ENCODE measurements around the gene KIF6.
A peak's percentile ranks its signal among the peaks of the same experiment; 100 is the strongest.

Gene KIF6

DNA sequence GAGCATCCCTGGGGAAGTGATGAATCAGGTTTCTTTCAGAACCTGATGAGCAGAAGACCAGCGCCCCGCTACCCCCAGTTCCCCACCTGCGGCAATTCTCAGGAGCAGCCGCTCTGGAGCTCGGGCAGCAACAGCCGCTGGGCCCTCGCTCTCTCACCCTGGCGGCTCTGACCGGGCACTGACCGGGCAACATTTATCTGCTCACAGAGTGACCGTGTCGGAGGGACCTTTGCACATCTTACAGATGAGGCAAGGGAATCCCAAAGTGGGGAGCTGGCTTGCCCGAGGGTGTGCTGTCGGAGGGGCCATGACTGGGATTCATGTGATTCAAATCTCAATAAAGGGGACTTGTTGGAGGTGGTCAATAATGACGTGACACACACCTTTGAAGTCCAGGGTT, 376.5 kb downstream of the KIF6 start:
- DNase-seq (ENCODE audit: low read depth in 2 of 2), result no peak

DNA sequence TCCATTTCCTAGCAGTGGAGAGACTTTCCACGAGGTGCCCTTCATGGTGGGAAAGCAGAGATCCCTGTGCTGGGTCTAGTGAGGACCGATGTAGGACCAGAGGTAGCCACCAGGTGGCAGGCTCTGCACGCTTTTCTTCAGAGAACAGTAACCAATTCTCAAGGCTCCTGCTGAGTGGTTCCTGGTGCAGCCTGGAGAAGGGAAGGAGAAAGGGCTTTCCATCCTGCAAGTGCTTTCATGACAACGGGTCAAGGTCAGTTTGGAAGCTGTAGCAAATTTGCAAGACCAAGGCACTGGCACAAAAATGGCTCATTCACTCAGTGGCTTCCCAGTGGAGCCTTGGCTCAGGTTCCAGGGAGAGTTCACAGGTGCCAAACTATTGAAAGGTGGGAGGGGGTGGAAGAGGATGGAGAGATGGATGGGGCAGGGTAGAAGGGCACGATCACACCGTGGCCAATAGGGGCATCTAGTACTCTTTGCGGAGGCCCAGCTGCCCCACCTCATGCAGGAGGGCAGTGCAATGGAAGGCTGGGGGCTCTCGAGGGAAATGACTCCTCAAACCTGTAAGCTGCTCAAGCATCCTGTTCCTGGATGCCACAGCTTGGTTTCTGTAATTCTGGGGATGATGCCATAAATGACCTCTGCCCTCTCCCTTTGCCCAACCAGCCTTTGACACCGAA, 377.2 kb downstream of the KIF6 start:
- DNase-seq (ENCODE audit: low read depth in 2 of 2), result peak; percentile 17 to 49

DNA sequence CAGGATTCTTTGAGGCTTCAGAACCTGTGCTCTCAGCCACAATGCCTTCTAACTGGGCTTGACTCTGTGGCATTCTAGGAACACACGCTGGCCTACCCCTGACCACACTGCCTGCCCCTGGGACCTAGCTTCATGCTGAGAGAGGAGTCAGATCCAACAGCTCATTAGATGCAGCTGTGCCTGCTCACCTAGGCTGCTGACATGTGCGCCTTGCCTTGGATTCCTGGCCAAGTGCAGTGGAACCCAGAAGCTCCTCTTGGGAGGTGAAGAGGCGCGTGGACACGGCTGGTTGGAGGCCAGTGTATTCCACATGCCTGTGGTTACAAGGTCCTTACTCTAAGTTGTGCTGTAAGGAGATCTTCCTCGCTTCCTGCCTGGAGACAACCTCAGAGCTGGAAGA, 378.0 kb downstream of the KIF6 start:
- no peak for DNase-seq (ENCODE audit: low read depth in 2 of 2)

DNA sequence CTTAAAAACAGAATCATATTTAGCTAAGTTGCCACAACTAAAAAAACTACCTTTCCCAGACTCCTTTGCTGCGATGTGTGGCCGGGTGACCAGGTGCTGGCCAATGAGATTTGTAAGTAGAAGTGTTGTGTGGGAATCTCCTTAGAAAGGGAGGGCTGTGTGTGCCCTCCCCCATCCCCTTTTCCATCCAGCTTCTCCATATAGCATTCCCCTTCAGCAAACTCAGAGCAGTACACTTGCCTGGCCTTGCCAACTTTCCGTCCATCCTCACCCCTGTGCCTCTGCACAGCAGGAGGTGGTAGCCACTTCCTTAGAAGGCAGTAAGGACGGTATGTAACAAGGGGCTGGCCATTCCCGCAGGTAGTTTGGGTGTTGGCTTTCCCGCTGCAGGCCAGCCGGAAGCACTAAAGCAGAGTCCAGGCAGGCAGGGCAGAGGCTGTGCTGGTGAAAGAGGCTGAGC, 380.4 kb downstream of the KIF6 start:
- DNase-seq (ENCODE audit: low read depth in 2 of 2), result no peak

DNA sequence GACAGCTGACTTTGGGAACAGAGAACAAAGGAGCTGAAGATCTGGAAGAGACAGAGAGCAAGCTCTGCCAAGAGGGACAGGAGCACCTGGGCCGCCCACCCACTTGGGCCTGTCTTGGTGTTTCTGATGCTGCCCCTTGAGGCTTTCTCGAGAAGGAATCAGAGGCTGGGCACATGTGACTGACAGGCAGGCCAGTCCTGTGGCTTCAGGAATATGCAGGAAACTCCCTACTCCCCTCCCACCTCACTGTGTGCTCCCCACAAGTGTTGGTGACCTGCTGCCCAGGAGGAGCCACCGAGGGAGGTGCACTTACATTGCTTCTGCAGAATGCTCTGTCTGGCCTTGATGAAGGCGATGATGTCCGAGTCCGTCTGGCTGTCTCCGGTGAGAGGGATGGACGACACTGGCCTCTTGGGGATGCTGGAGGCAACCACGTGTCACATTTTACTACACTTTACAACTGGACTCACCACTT, 381.8 kb downstream of the KIF6 start:
- no peak for DNase-seq (ENCODE audit: low read depth in 2 of 2)

DNA sequence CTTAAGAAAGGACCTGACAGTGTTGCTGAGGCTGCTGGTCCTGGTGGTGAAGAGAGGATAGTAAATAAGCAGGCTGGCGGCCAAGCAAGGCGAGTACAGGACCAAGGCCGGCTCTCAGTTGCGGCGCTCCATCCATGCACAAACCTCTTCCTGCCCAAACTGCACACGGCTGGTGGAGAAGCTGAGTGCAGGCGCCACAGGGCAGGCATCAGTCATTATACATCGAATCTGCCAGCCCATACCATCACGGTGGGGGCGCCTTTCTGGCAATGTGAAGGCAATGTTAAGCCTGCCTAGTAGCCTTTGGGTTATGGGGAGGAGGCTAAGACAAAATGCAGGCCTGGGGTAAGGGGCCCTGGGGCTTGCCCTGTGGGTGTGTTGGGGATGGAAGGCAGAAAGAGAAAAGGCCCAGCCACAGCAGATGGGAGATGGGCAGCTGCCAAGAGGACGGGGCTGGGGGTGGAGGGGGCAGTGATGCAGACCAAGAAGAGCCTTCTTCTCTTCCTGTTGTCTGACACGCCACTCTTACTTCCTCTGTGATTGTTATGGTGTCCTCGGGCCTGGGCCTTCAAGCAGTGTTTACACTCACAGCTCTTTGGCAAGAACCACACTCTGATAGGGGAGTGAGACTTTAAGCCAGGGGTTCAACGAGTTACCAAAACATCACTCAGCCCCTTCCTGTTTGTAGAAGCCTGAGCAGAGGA, 382.4 kb downstream of the KIF6 start:
- no peak for DNase-seq (ENCODE audit: low read depth in 2 of 2)

DNA sequence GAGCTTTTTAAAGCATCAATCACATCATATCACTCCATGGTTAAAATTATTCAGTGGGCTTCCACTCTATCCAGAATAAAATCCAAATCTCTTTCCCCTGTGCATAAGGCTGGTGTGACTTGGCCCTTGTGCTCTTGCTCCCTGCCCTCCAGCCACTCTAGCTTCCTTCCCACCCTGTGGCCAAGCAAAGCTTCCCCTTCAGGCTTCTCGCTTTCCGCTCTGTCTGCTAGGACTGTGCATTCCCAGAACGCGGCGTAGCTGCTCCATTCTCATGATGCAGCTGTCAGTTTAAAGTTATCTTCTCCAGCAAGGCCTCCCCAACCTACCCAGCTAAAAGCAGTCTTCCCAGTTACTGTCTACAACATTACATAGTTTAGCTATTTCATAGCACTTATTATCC, 383.3 kb downstream of the KIF6 start:
- no peak for DNase-seq (ENCODE audit: low read depth in 2 of 2)

DNA sequence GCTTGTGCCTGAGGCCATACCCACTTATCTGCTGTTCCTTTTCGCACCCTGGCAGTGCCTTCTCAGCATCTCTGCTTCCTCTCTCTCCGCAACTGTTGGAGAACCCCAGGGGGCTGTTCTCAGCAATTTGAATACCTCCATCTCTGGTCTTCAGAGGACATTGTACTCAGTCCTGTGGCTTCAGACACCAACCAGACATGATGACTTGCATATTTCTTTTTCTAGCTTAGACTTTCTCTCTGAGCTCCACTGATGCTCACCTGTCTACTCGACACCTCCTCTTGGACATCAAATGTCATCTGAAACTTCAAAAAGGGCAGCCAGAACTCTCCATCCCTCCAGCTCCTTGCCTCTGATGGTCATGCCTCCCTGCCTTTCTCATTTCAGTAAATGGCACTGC, 383.9 kb downstream of the KIF6 start:
- DNase-seq (ENCODE audit: low read depth in 2 of 2), result no peak

DNA sequence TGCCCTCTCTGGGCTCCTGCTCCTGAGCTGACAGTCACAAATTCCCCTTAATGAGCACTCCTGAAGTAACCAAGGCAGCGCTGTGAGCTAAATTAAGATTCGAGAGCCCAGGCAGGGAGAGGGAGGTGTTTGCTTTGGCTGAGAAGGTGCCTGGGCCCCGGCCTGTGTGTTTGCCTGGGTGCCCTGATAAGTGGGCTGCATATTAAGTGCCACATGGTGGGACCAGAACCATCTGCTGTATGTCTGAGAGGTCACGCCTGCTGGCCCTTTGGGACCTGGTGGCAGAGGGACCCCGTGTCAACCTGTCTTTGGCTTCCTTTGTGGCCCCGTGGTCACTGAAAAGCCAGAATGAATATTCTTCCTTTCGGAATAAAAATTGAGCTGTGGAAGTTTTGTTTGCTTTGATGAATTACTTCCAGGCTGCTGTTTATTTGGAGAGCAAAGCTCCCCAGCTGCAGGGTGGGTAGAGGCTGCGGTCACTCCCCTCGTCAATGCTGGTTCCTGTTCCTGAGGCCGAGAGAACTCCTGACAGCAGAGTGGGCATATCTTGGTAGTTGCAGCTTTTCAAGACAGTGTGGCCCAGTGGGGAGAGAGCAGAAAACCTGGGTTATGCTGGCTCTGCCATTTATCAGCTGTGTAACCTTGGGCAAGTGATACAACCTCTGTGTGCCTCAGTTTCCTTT, 385.2 kb downstream of the KIF6 start:
- no peak for DNase-seq (ENCODE audit: low read depth in 2 of 2)

DNA sequence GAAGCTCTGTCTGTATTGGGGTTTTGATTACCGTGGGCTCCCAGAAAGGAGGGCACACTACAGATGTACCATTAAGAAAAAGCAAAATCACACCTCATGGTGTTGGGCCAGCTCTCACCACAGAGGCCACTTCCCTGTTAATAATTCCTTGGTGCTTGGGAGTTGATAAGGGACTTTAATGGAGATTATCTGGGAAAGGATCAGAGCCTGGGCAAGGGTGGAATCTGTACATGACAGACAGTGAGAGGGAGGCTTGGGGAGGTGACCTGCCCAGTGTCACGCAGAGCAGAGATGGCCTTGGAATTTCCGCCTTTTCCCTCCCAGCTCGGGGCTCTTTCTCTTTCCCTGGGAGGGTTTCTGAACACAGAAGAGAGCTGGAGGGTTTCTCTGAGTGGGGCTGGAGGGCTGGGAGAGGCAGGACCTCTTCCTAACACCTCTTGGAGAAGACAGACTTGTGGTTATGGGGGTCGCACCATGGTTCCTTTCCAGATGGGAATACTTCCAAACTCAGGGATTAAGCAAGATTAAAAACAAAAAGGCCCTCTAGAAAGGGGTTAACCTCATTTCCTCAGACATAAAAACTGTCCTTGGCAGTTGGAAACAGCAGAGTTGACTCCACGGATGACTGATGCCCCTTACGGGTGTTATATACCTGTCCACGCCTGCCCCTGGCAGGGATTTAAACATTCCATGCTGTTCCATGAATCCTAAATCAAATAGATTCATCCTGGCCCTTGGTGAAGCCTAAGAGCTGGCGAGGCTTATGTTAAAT, 385.9 kb downstream of the KIF6 start:
- DNase-seq (ENCODE audit: low read depth in 2 of 2), result no peak

GRCh38 chr6:39338397-39338796, 386.8 kb downstream of the KIF6 start:
- no peak for DNase-seq (ENCODE audit: low read depth in 2 of 2)

DNA sequence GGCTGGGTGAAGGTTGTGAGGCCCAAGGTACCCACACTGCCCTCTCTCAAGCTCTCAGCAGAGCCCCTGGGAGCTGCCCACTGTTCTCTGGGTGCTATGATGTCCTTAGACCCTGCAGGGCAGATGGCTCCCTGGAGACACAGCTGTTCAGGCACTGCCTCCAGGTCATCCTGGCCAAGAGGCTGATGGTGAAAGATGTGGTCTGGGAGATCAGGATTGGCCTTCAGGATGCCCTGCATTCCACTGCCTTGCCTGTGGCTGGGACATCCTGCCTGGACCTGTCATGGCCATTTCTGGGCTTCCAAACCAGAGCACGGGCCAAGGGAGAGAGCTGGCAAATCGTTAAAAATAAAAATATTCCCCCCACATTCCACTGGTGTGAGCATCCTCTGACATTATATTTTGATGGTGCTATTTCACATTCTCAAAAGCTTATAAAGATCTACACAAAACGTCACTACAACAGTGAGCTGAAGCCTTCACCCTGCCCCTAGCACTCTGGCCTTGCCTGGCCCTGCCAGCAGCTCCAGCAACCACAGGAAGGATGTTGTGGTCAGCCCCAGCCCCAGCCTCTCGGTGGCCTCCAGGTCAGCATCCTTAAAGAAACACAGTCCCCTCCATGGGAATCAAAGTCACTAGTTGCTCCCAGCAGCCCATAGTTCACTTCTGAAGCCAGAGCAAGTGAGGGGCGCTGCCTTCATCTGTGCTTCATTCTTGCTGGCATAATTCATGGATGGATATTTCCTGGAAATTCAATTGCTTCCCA, 389.2 kb downstream of the KIF6 start:
- DNase-seq (ENCODE audit: low read depth in 2 of 2), result no peak

DNA sequence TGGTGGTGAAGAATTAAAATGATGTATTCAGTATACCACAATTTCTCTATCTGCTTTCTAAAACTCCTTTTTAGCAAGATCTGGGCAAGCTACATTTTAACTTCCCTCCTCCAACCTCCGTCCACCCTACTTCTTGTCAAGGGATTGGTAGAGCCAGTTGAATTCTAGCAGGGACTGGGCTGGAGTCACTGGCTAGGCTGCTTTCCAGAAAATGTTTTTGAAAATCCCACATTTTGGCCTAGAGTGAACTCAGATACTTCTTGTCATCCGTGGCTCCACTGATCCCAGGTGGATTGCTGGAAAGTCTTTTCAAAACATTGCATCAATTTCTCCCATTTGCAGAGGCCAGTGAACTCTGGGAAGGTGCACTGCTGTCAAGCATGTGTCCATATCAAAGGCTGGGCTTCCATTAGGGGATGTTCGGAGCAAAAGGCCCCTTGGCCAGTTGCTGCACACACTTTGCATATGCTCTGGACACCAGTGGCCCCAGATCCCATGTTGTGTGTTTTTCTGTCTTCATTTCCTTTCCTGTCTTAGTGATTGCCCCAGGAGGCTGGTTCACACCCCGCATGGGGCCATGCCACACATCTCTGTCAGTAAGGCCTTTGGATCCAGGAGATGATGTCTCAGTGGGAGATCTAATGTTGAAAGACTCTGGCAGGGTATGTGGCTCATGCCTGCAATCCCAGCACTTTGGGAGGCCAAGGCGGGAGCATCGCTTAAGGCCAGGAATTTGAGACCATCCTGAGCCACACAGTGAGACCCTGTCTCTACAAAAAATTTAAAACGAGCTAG, 391.4 kb downstream of the KIF6 start:
- DNase-seq (ENCODE audit: low read depth in 2 of 2), result no peak

- no peak for DNase-seq (ENCODE audit: low read depth in 2 of 2)
Measured at GRCh38 chr6:39330476-39330875, 394.7 kb downstream of the KIF6 start.

GRCh38 chr6:39330057-39330456, 395.2 kb downstream of the KIF6 start:
- DNase-seq (ENCODE audit: low read depth in 2 of 2), result no peak

GRCh38 chr6:39328066-39328465, 397.1 kb downstream of the KIF6 start:
- no peak for DNase-seq (ENCODE audit: low read depth in 2 of 2)

DNA sequence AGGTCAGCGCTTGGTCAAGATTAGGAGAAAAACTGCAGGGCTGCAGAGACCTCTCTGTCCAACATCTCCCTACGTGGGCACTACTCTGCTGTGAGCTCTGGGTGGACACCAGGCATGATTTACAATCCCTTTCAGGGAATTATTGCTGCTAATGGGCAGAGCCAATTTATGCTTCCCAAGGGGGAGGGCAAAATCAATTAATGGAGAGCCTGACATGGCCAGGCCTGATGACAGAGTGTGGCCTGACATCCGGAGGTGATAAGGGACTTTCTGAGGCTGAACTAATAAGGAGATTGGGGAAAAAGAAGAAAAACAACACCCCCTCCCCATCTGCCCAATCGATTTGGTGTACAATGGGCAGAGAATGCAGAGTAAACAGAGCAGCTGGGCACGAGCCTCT, 397.7 kb downstream of the KIF6 start:
- no peak for DNase-seq (ENCODE audit: low read depth in 2 of 2)

DNA sequence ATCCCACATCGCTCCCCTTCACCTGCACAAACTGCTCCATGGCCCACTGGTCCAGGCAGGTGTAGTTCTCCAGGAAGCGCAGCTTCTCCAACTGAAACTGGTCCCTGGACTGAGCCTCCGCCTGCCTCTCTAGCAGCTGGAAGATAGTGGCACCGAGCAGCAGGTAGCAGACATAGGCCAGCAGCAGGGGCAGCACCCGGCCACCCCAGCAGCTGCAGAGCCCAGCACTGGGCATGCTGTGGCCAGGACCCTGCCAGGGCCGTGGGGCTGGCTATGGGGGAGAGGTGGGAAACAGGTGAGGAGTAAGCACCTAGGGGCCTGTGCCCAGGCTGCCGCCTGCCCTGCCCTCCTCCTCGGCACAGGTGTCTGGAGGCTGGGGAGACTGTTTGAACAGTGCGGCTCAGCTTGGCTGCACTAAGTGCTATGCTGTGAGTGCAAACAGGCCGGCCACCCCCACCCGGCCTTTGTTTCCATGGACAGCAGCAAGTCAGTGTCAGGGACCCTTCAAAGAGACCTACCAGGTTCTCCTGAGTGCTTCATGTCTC, 402.8 kb downstream of the KIF6 start, which contains the start of gene KCNK16:
Gene KCNK16, minus strand, starts transcription at position 397 of the 545 bp plus-strand sequence. Its CDS starts 162 bp downstream, at position 235.
- DNase-seq (ENCODE audit: low read depth in 2 of 2), result no peak

- no peak for DNase-seq (ENCODE audit: low read depth in 2 of 2)
Measured at GRCh38 chr6:39321761-39322160, 403.4 kb downstream of the KIF6 start.

GRCh38 chr6:39320363-39320984, 404.7 kb downstream of the KIF6 start:
- no peak for DNase-seq (ENCODE audit: low read depth in 2 of 2)

Data from stimulated activated CD4-positive, alpha-beta T cell treated with anti-CD3 and anti-CD28 coated beads, Interleukin-15, amount 100 ng/mL, for 48 hours (primary cell).